ENCODE data around the gene SEMA3E.

Gene SEMA3E

DNA sequence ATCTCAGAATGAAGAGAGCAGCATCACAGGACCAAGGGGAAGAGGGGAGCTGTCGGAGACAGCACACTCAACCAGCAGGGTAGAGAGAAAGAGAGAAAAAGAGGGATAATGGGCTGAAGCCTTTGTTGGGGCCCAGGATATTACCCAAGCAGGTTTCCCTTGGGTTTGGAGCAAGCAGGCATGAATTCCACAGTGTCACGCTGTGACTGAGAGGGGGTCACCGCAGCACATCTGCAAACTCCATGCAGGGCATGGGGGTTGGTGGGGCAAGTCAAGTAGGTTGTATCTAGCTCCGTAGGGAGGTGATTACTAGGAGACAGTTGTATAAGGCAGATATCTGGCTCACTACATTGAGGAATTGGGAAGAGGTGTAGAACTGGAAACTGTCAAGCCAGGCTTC, 42.2 kb upstream of the SEMA3E start:
- H3K27ac ChIP-seq: no peak overlapping the region

DNA sequence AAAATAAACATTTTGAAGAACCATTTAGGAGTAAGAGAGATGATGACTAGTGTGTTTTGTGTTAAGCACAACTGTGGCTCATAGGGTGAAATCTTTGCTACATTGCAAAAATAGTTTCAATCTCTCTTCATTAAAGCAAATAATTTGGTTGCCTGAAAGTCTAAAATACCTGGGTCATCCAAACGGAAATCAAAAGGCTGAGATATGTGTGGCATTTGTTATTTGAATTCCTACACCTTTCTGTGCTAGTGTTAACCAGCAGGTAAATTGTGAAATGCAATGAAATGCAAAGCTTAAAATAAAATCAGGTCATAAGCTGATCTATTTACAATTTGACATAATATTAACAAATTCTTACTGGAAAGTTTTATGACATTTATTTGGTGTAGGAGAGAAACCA, 40.9 kb upstream of the SEMA3E start:
- DNase-seq: no peak
- Histone ChIP-seq H3K27me3 (ENCODE audit: insufficient read depth, low read depth, severe bottlenecking) (no peaks in the 10 kb centered on the region), H3K27ac (no peak overlapping the region), H3K4me3 (ENCODE audit: low read depth, low read length) (no peak overlapping the region), H3K9me3 (ENCODE audit: severe bottlenecking) (no peaks in the 10 kb centered on the region), H3K36me3 (no peaks in the 10 kb centered on the region)
- TF ChIP-seq, protein P1, sequence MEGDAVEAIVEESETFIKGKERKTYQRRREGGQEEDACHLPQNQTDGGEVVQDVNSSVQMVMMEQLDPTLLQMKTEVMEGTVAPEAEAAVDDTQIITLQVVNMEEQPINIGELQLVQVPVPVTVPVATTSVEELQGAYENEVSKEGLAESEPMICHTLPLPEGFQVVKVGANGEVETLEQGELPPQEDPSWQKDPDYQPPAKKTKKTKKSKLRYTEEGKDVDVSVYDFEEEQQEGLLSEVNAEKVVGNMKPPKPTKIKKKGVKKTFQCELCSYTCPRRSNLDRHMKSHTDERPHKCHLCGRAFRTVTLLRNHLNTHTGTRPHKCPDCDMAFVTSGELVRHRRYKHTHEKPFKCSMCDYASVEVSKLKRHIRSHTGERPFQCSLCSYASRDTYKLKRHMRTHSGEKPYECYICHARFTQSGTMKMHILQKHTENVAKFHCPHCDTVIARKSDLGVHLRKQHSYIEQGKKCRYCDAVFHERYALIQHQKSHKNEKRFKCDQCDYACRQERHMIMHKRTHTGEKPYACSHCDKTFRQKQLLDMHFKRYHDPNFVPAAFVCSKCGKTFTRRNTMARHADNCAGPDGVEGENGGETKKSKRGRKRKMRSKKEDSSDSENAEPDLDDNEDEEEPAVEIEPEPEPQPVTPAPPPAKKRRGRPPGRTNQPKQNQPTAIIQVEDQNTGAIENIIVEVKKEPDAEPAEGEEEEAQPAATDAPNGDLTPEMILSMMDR (IDR thresholded peaks at IDR 0.05; ENCODE audit: low read depth, low read length): no peak

More for the DNA sequence above, 42.2 kb upstream of the SEMA3E start:
- H3K9me3 ChIP-seq (ENCODE audit: severe bottlenecking): no peaks in the 10 kb centered on the region
- H3K4me3 ChIP-seq (ENCODE audit: low read depth, low read length): no peak overlapping the region
- TF ChIP-seq, protein P1 (IDR thresholded peaks at IDR 0.05; ENCODE audit: low read depth, low read length): no peak
- DNase-seq: no peak
- H3K36me3 ChIP-seq: no peaks in the 10 kb centered on the region
- H3K27me3 ChIP-seq (ENCODE audit: insufficient read depth, low read depth, severe bottlenecking): no peaks in the 10 kb centered on the region

DNA sequence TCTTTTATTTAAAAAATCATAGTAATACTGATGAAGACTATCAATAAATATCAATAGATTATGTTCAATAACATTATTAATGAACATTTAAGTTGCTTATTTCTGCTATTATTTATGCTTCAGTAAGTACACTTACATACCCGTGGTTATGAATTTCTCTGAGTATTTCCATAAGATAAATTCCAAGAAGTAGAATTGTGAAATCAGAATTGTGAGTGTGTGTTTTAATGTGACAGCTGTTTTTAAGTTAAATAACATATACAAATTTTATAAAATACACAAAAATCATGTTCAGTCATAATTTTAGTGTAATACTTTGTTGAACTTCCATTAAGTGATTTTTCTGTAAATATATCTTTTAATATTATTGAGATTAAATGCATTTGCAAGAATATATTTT, 37.5 kb upstream of the SEMA3E start:
- no peaks in the 10 kb centered on the region for H3K36me3 ChIP-seq
- DNase-seq: no peak
- no peak overlapping the region for H3K4me3 ChIP-seq (ENCODE audit: low read depth, low read length)
- H3K27ac ChIP-seq: no peak overlapping the region
- no peaks in the 10 kb centered on the region for H3K9me3 ChIP-seq (ENCODE audit: severe bottlenecking)
- TF ChIP-seq, protein P1 (IDR thresholded peaks at IDR 0.05; ENCODE audit: low read depth, low read length): no peak
- no peaks in the 10 kb centered on the region for H3K27me3 ChIP-seq (ENCODE audit: insufficient read depth, low read depth, severe bottlenecking)

GRCh38 chr7:83684928-83685327, 36.0 kb upstream of the SEMA3E start:
- no peak for DNase-seq
- TF ChIP-seq, protein P1 (IDR thresholded peaks at IDR 0.05; ENCODE audit: low read depth, low read length): no peak
- Histone ChIP-seq H3K27ac (no peak overlapping the region), H3K27me3 (ENCODE audit: insufficient read depth, low read depth, severe bottlenecking) (no peaks in the 10 kb centered on the region), H3K9me3 (ENCODE audit: severe bottlenecking) (no peaks in the 10 kb centered on the region), H3K36me3 (no peaks in the 10 kb centered on the region), H3K4me3 (ENCODE audit: low read depth, low read length) (no peak overlapping the region)

DNA sequence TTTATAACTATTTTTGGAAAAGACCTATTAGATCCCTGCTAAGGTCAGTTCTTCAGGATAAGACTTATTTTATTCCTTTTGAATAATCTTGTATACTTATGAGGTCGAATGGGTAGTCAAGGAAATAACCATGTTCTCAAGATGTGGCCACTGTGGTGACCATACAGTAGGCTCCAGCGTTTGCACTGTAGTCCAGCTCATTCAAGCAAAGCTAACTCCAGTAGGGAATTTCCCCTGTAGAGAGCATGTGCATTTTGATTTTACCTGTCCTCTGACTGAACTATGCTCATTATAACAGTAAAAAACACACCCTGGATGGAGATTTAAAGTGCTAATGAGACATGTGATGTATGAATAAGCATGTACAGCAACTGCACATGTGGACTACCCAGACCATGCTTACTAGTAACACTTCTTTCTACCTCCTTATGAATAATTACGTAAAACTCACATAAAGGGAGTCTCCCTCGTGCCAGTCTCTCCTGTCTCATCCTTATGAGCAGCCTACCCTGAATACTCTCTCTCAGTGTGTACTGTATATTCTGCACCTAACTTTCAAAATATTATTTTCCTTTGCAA, 32.4 kb upstream of the SEMA3E start:
- H3K27me3 ChIP-seq (ENCODE audit: insufficient read depth, low read depth, severe bottlenecking): no peaks in the 10 kb centered on the region
- no peak overlapping the region for H3K27ac ChIP-seq
- H3K4me3 ChIP-seq (ENCODE audit: low read depth, low read length): no peak overlapping the region
- TF ChIP-seq, protein P1 (IDR thresholded peaks at IDR 0.05; ENCODE audit: low read depth, low read length): no peak
- no peaks in the 10 kb centered on the region for H3K9me3 ChIP-seq (ENCODE audit: severe bottlenecking)
- no peaks in the 10 kb centered on the region for H3K36me3 ChIP-seq
- no peak for DNase-seq
